Measurements from ENCODE around the gene ZBTB17.

- no peak for TF ChIP-seq TAF1 (IDR thresholded peaks at IDR 0.05; ENCODE audit: borderline replicate concordance, low read depth, low read length)
- TF ChIP-seq POLR2A (IDR thresholded peaks at IDR 0.05; ENCODE audit: low read depth, low read length), result no peak
- TF ChIP-seq POLR2AphosphoS5 (IDR thresholded peaks at IDR 0.05; ENCODE audit: low read depth, low read length), result no peak
Measured at GRCh38 chr1:15955552-15955951, 20.3 kb downstream of the ZBTB17 start.
